HepG2 (cell line): ENCODE measurements around the gene STC2. TPM values are rescaled to one million over a fixed set of nuclear protein-coding genes. Genes with fewer than 3 reads are reported as not detected.

Experiments used
- AFF4 ChIP-seq: sonication (generic); formaldehyde crosslinking; IDR thresholded peaks from 2 replicates; pipeline ENCODE4 v1.4.0; 2020; ENCODE audit warnings: missing genetic modification reagents
- AHDC1 ChIP-seq: sonication (generic); formaldehyde crosslinking; IDR thresholded peaks from 2 replicates; pipeline ENCODE4 v1.5.1; 2020; ENCODE audit warnings: mild to moderate bottlenecking, missing genetic modification reagents, borderline replicate concordance
- CREBL2 ChIP-seq: sonication (generic); formaldehyde crosslinking; IDR thresholded peaks from 2 replicates; pipeline ENCODE4 v1.8.1; 2023; ENCODE audit warnings: missing genetic modification reagents, mild to moderate bottlenecking, borderline replicate concordance
- HOXA5 ChIP-seq: sonication (generic); formaldehyde crosslinking; IDR thresholded peaks from 2 replicates; pipeline ENCODE4 v1.4.0; 2020; ENCODE audit warnings: missing genetic modification reagents
- MAFG ChIP-seq: sonication (generic); formaldehyde crosslinking; IDR thresholded peaks from 2 replicates; pipeline ENCODE4 v1.5.1; 2020; ENCODE audit warnings: mild to moderate bottlenecking, missing genetic modification reagents
- NR2C2 ChIP-seq: sonication (generic); formaldehyde crosslinking; IDR thresholded peaks from 2 replicates; pipeline ENCODE4 v1.4.0; 2020; ENCODE audit warnings: missing genetic modification reagents, mild to moderate bottlenecking, moderate library complexity, borderline replicate concordance
- NRL ChIP-seq: sonication (generic); formaldehyde crosslinking; IDR thresholded peaks from 2 replicates; pipeline ENCODE4 v1.5.0; 2020; ENCODE audit warnings: missing genetic modification reagents, mild to moderate bottlenecking, moderate library complexity, borderline replicate concordance
- RBFOX2 ChIP-seq: fragments of 200-400 bp; formaldehyde crosslinking; IDR thresholded peaks from 2 replicates; pipeline ENCODE4 v1.6.1; 2017; ENCODE audit warnings: low read depth, mild to moderate bottlenecking, low read length
- SIN3A ChIP-seq: IDR thresholded peaks from 2 replicates; pipeline ENCODE4 v1.6.1; 2011; ENCODE audit warnings: low read depth, mild to moderate bottlenecking, control low read depth, low read length, borderline replicate concordance
- TAF15 ChIP-seq: fragments of 200-400 bp; formaldehyde crosslinking; IDR thresholded peaks from one replicate; pipeline ENCODE4 v1.6.1; 2018; ENCODE audit warnings: mild to moderate bottlenecking, low read depth, low read length; ENCODE audit not compliant: poor library complexity, severe bottlenecking
- THAP9 ChIP-seq: sonication (generic); formaldehyde crosslinking; IDR thresholded peaks from 2 replicates; pipeline ENCODE4; 2020; ENCODE audit warnings: missing genetic modification reagents, mild to moderate bottlenecking, borderline replicate concordance
- TOPORS ChIP-seq: sonication (generic); formaldehyde crosslinking; IDR thresholded peaks from 2 replicates; pipeline ENCODE4 v1.8.0; 2023; ENCODE audit warnings: mild to moderate bottlenecking, missing genetic modification reagents
- ZMAT3 ChIP-seq: sonication (generic); formaldehyde crosslinking; conservative IDR thresholded peaks from 2 replicates; pipeline ENCODE4 v1.7.0; 2021; ENCODE audit warnings: missing genetic modification reagents
- ZNF652 ChIP-seq: IDR thresholded peaks from 2 replicates; pipeline ENCODE4 v1.6.1; 2016; ENCODE audit warnings: low read depth, borderline replicate concordance
- ZNF782 ChIP-seq: sonication (generic); formaldehyde crosslinking; IDR thresholded peaks from 2 replicates; pipeline ENCODE4 v1.4.0; 2020; ENCODE audit warnings: missing genetic modification reagents, mild to moderate bottlenecking, borderline replicate concordance
- polyA plus RNA-seq, 8 experiments: library from polyadenylated mRNA; depleted of rRNA in 3 of 8; stranded (reverse) in 7 of 8; unstranded in 1 of 8; fragments of >200 nt; fragmentation: Illumina TruSeq in 4 of 8; extraction: Trizol in 4 of 8; gene quantifications; 2 replicates each; pipeline versions ENCODE4 v1.2.1 to v1.2.3, GENCODE V29; 2011 to 2016; ENCODE audit warnings: low read depth in 4 of 8, missing spikeins in 1 of 8, mixed read lengths in 1 of 8; ENCODE audit not compliant: insufficient read depth in 1 of 8
- total RNA-seq, 5 experiments: library from RNA; depleted of rRNA; stranded (reverse); fragments of >200 nt; fragmentation: Illumina TruSeq; extraction: Trizol; gene quantifications; 2 replicates each; pipeline ENCODE4 v1.2.3, GENCODE V29; 2016; ENCODE audit warnings: low read depth in 1 of 5

The STC2 gene
- total and polyA plus RNA-seq, 2 of the 13 experiments (the other 11 are each of a cell fraction or from before 2014, with no cell fraction given): 27.1 to 69.2 TPM

- TF ChIP-seq HOXA5 (CRISPR knock-in tag) (no peak), NRL (CRISPR knock-in tag) (no peak), SIN3A (no peak), AFF4 (CRISPR knock-in tag) (no peak), AHDC1 (CRISPR knock-in tag) (no peak), CREBL2 (CRISPR knock-in tag) (no peak), RBFOX2 (peak; percentile 28), ZNF652 (no peak), MAFG (CRISPR knock-in tag) (no peak), ZNF782 (no peak), ZMAT3 (CRISPR knock-in tag) (no peak; the same call in 1 of the 2 replicates), TOPORS (CRISPR knock-in tag) (no peak), TAF15 (no peak), THAP9 (CRISPR knock-in tag) (no peak), NR2C2 (CRISPR knock-in tag) (no peak)
Observed at GRCh38 chr5:173327084-173327947, 898 bp downstream of the STC2 start (continued).
